SU-DHL-6 (cell line): ENCODE measurements around the gene BSG.
"Not testable (repeated sequence)": the region's sequence is repeated elsewhere in the genome, so short reads cannot be mapped to it uniquely, and the experiment has no call there.

Experiments used
- H2AFZ ChIP-seq: fragments of 200-600 bp; sonication (generic); 2 replicates; pipeline ENCODE4 v1.6.1; 2014; ENCODE audit warnings: low read depth, mild to moderate bottlenecking, moderate library complexity, mixed read lengths, antibody characterized with exemption, low read length; ENCODE audit not compliant: severe bottlenecking
- H3F3A ChIP-seq: fragments of 200-600 bp; shearing (Covaris generic); 2 replicates; pipeline ENCODE4 v1.6.0; 2016; ENCODE audit warnings: antibody characterized with exemption, mild to moderate bottlenecking; ENCODE audit not compliant: insufficient read depth
- H3K27ac ChIP-seq: fragments of 200-600 bp; sonication (generic); 2 replicates; pipeline ENCODE4 v1.5.1; 2016; ENCODE audit warnings: low read depth, mild to moderate bottlenecking, low read length, moderate library complexity, mixed read lengths
- H3K27me3 ChIP-seq: fragments of 200-600 bp; sonication (generic), shearing (Covaris generic); 2 replicates; pipeline ENCODE4 v1.6.0; 2014; ENCODE audit warnings: mild to moderate bottlenecking, low read length
- H3K36me3 ChIP-seq: fragments of 200-600 bp; sonication (generic); 2 replicates; pipeline ENCODE4 v1.6.1; 2014; ENCODE audit warnings: mild to moderate bottlenecking, low read length, mixed read lengths
- H3K4me2 ChIP-seq: fragments of 300-600, 200-600 bp; shearing (Covaris generic), sonication (generic); 2 replicates; pipeline ENCODE4 v1.6.0; 2014; ENCODE audit warnings: low read length, low read depth, mild to moderate bottlenecking; ENCODE audit not compliant: poor library complexity, severe bottlenecking
- H3K4me3 ChIP-seq: fragments of 200-600 bp; sonication (generic); 2 replicates; pipeline ENCODE4 v1.5.1; 2014; ENCODE audit warnings: antibody characterized with exemption, low read length, mild to moderate bottlenecking, mixed read lengths; ENCODE audit not compliant: insufficient read depth, poor library complexity, severe bottlenecking
- H3K79me2 ChIP-seq: fragments of 200-600 bp; sonication (generic); 2 replicates; pipeline ENCODE4 v1.6.1; 2014; ENCODE audit warnings: mild to moderate bottlenecking, low read length, moderate library complexity; ENCODE audit not compliant: insufficient read depth
- H3K9ac ChIP-seq: fragments of 200-600 bp; sonication (generic); 2 replicates; pipeline ENCODE4 v1.7.0; 2014; ENCODE audit warnings: mild to moderate bottlenecking, low read length
- H3K9me2 ChIP-seq: fragments of 200-600 bp; sonication (generic); replicated peaks from 2 replicates; pipeline ENCODE4 v1.6.1; 2014; ENCODE audit warnings: low read length; ENCODE audit not compliant: insufficient read depth
- H3K9me3 ChIP-seq: fragments of 200-600 bp; sonication (generic); 2 replicates; pipeline ENCODE4 v1.6.1; 2014; ENCODE audit warnings: low read length, mixed read lengths; ENCODE audit not compliant: insufficient read depth
- H4K20me1 ChIP-seq: fragments of 200-600 bp; sonication (generic); 2 replicates; pipeline ENCODE4 v1.6.1; 2014; ENCODE audit warnings: low read depth, mild to moderate bottlenecking, antibody characterized with exemption, low read length, moderate library complexity, mixed read lengths
- EZH2phosphoT487 ChIP-seq: fragments of 200-600 bp; sonication (generic), shearing (Covaris generic); conservative IDR thresholded peaks from 2 replicates; pipeline ENCODE4 v1.6.1; 2018; ENCODE audit warnings: mild to moderate bottlenecking, antibody characterized with exemption, low read length, moderate library complexity, mixed read lengths
- TF ChIP-seq, protein P1 (sequence below): fragments of 200-600 bp; sonication (generic); IDR thresholded peaks from one replicate; pipeline ENCODE4 v1.5.1; 2017; ENCODE audit warnings: antibody characterized with exemption, mild to moderate bottlenecking, low read length, moderate library complexity; ENCODE audit not compliant: insufficient read depth, poor library complexity, severe bottlenecking

Gene BSG

GRCh38 chr19:583198-583967 is 11.0 kb downstream of the BSG start:
- no peaks in the 10 kb centered on the region for H3K36me3 ChIP-seq
- H3K9me3 ChIP-seq, result no peaks in the 10 kb centered on the region
- peaks cover 10% of the 10 kb centered on the region; the same call in 1 of the 2 replicates for H3K79me2 ChIP-seq
- TF ChIP-seq, protein P1, sequence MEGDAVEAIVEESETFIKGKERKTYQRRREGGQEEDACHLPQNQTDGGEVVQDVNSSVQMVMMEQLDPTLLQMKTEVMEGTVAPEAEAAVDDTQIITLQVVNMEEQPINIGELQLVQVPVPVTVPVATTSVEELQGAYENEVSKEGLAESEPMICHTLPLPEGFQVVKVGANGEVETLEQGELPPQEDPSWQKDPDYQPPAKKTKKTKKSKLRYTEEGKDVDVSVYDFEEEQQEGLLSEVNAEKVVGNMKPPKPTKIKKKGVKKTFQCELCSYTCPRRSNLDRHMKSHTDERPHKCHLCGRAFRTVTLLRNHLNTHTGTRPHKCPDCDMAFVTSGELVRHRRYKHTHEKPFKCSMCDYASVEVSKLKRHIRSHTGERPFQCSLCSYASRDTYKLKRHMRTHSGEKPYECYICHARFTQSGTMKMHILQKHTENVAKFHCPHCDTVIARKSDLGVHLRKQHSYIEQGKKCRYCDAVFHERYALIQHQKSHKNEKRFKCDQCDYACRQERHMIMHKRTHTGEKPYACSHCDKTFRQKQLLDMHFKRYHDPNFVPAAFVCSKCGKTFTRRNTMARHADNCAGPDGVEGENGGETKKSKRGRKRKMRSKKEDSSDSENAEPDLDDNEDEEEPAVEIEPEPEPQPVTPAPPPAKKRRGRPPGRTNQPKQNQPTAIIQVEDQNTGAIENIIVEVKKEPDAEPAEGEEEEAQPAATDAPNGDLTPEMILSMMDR, result no peak
- no peak for TF ChIP-seq EZH2phosphoT487
- H4K20me1 ChIP-seq, result no peaks in the 10 kb centered on the region; the same call in 1 of the 2 replicates
- no peak overlapping the region for H2AFZ ChIP-seq
- H3F3A ChIP-seq, result no peaks in the 10 kb centered on the region
- no peaks in the 10 kb centered on the region for H3K9me2 ChIP-seq
- H3K4me2 ChIP-seq, result no peak overlapping the region
- H3K27me3 ChIP-seq, result no peaks in the 10 kb centered on the region
- no peak overlapping the region for H3K9ac ChIP-seq
- H3K27ac ChIP-seq, result no peak overlapping the region
- H3K4me3 ChIP-seq, result no peak overlapping the region

GRCh38 chr19:583968-584239 is 11.5 kb downstream of the BSG start:
- no peak overlapping the region for H3K9ac ChIP-seq
- H3K27ac ChIP-seq, result no peak overlapping the region
- no peaks in the 10 kb centered on the region for H3K27me3 ChIP-seq
- no peak overlapping the region for H3K4me3 ChIP-seq
- no peak overlapping the region for H3K4me2 ChIP-seq
- H3K9me2 ChIP-seq, result no peaks in the 10 kb centered on the region
- no peaks in the 10 kb centered on the region; the same call in 1 of the 2 replicates for H4K20me1 ChIP-seq
- no peak overlapping the region for H2AFZ ChIP-seq
- H3K9me3 ChIP-seq, result no peaks in the 10 kb centered on the region
- TF ChIP-seq EZH2phosphoT487, result no peak
- TF ChIP-seq, protein P1, result no peak
- no peaks in the 10 kb centered on the region for H3F3A ChIP-seq
- H3K79me2 ChIP-seq, result peaks cover 6% of the 10 kb centered on the region; the same call in 1 of the 2 replicates
- H3K36me3 ChIP-seq, result no peaks in the 10 kb centered on the region

DNA sequence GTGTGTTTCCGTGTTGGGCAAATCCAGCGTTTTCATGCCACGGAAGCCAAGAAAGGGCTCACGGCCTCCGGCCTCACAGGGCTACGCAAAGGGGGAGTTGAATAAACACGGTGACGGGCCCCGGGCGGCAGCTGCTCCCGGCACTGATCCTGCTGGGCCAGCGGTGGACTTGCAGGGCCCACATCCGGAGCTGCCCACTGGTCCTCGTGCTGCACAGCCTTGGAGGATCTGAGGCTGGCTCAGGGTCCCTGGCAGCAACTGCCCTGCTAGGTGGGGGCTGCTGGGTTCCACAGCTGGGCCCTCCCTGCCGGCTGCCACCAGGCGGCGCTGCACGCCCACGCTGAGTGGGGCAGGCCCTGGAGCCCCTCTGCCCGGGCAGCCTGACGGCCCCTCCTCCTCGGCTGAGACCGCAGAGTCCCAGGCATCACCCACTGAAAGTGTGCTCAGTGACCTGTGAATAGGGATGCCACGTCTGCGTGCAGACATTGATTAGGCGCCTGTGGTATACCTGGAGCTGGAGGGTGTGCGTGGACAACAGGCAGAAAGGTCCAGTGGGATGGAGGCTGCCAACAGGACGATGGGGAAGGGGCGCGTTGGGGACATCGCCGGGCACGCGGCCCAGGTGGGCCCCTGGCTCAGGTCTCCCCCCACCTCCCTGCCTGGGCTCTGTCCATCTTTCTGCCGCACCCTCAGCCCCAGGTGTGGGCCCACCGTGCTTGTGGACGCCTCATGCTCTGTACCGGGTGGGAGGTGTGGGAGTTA is 12.0 kb downstream of the BSG start:
- Histone ChIP-seq H3K79me2 (peaks cover 1% of the 10 kb centered on the region; the same call in 1 of the 2 replicates), H3K36me3 (no peaks in the 10 kb centered on the region), H2AFZ (no peak overlapping the region), H3K9me2 (no peaks in the 10 kb centered on the region), H3K27me3 (no peaks in the 10 kb centered on the region), H3K27ac (no peak overlapping the region), H3K9me3 (no peaks in the 10 kb centered on the region), H3F3A (no peaks in the 10 kb centered on the region), H3K4me2 (no peak overlapping the region), H3K9ac (no peak overlapping the region), H3K4me3 (no peak overlapping the region), H4K20me1 (no peaks in the 10 kb centered on the region; the same call in 1 of the 2 replicates)
- TF ChIP-seq, protein P1, result peak; percentile 85
- TF ChIP-seq EZH2phosphoT487, result no peak

GRCh38 chr19:585146-585545 is 12.8 kb downstream of the BSG start:
- H2AFZ ChIP-seq, H3K9me3 ChIP-seq, H3K9ac ChIP-seq, H3K36me3 ChIP-seq, H3K4me3 ChIP-seq, H3K9me2 ChIP-seq, H3K4me2 ChIP-seq, H3F3A ChIP-seq, H3K27ac ChIP-seq, H4K20me1 ChIP-seq, H3K79me2 ChIP-seq, H3K27me3 ChIP-seq: not testable (repeated sequence)
